Epithelial cell of esophagus (primary cell): ENCODE data around the gene LBR.
A peak's percentile ranks its signal among the peaks of the same experiment; 100 is the strongest.

Experiments used
- DNase-seq: peaks from one replicate; pipeline ENCODE4 v3.0.0; 2010; ENCODE audit warnings: low read depth
- H3K4me3 ChIP-seq: 2 replicates; pipeline ENCODE4 v1.5.1; 2011; ENCODE audit warnings: mild to moderate bottlenecking, low read length, control low read depth
- TF ChIP-seq, protein P1 (sequence below): IDR thresholded peaks from 2 replicates; pipeline ENCODE4 v1.5.1; 2011; ENCODE audit warnings: low read depth, mild to moderate bottlenecking, low read length, control low read depth, inconsistent platforms; ENCODE audit not compliant: insufficient read depth; ENCODE audit errors: missing control alignments

The LBR gene

DNA sequence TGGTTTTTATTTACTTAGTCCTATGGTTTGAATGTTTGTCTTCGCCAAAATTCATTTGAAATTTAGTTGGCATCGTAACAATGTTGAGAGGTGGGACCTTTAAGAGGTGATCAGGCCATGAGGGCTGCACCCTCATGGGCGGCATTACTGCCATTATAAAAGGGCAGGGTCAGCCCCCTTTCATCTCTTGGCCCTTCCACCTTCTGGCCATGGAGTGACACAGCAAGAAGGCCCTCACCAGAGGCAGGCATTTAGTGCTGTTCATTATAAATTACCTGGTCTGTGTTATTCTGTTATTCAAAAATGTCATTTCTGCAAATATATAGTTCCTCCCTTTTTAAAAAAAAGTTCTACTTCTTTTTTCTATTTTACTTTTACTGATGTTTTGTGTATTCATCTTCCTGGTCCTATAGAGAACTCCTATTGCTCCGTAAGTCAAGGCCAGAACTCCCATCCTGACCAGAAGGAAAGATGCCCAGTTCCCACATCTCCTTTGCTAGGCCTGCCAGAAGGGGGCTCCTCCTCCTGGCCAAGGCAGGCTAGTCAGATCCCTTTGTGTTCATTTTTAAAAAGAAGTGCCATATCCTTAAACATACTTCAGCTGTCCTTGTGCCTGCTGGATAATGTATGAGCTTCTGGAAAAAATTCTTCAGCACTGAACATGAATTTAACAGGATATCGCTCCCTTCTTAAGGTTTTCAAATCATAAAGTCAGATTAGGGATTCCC, 10.0 kb upstream of the LBR start:
- DNase-seq: peak; percentile 36
- TF ChIP-seq, protein P1, sequence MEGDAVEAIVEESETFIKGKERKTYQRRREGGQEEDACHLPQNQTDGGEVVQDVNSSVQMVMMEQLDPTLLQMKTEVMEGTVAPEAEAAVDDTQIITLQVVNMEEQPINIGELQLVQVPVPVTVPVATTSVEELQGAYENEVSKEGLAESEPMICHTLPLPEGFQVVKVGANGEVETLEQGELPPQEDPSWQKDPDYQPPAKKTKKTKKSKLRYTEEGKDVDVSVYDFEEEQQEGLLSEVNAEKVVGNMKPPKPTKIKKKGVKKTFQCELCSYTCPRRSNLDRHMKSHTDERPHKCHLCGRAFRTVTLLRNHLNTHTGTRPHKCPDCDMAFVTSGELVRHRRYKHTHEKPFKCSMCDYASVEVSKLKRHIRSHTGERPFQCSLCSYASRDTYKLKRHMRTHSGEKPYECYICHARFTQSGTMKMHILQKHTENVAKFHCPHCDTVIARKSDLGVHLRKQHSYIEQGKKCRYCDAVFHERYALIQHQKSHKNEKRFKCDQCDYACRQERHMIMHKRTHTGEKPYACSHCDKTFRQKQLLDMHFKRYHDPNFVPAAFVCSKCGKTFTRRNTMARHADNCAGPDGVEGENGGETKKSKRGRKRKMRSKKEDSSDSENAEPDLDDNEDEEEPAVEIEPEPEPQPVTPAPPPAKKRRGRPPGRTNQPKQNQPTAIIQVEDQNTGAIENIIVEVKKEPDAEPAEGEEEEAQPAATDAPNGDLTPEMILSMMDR: peak; percentile 54
- no peak overlapping the region for H3K4me3 ChIP-seq

DNA sequence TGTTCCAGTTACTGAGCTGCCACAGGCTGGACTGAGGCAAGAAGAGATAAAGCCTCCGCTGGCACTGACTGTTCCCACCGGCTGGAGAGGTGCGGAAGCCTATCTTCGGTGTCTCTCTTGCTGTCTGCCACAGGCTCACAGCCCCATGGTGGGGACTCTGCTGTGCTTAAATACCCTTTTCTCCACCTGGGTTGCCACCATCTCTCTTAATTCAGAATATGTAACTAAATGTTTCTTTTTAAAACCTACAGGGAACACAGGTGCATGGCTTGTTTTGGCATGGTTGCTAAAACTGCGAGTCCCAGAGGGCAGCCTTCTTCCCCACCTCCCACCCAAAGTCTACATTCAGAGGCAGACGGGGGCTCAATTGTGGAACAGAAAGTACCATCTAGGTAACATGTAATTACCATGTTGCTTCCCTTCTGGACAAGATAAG, 8.1 kb upstream of the LBR start:
- no peak for DNase-seq
- TF ChIP-seq, protein P1: no peak
- H3K4me3 ChIP-seq: no peak overlapping the region

DNA sequence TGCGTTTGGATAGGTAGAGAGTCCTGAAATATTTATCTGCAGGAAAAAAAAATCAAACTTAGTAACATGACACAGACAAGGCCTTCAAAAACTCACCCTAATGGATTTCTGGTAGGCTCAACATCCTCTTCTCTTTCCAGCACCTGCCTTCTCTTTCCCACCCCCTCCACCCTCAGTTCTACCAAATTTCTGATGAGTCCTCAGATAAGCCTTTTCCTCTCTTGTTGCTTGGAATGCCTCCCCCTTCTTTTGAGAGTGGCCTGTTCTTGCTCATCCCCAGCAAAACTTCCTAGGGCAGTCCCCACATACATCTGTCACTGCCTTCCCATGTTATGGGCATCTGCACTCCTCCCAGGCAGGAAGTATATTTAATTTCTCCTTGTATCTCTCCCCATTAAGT, 7.6 kb upstream of the LBR start:
- no peak for DNase-seq
- no peak overlapping the region for H3K4me3 ChIP-seq
- TF ChIP-seq, protein P1: no peak

DNA sequence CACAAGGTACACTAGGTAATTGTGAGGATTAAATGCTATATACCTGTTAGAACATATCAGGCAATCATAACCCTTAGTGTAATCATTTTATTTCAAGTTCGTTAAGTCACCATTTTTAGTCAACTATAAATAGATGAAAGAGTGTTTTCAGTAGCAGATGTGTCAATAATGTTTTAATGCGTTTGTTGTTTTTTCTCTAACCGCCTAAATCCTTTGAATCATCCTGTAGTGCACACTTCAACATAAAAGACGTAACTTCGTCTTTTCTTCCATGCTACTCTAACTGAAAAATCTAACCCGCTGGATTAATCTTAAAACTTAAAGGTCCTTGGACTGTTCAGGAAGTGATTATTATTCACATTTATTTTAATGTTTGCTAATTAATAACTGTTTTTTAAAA, 7.2 kb upstream of the LBR start:
- no peak for DNase-seq
- TF ChIP-seq, protein P1: no peak

DNA sequence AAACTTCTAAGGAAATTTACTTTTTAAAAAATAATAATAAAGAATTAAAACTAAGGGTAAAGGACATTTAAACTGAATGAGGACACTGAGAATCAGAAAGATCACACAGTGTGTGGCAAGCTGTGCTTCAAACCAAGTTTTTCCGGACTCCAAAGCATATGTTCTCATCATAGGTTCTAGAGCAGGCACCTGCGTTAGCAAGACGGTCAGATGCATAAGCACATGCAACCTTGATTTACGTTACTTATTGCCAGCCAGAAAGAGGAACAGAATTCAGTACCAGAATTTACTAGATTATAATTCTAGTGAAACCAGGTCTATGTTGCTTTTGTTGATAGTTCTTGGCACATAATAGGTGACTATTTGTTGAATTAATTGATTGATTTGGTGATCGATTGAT, 6.2 kb upstream of the LBR start:
- TF ChIP-seq, protein P1: no peak
- H3K4me3 ChIP-seq: no peak overlapping the region
- DNase-seq: no peak

More for the DNA sequence above, 7.2 kb upstream of the LBR start:
- no peak overlapping the region for H3K4me3 ChIP-seq

DNA sequence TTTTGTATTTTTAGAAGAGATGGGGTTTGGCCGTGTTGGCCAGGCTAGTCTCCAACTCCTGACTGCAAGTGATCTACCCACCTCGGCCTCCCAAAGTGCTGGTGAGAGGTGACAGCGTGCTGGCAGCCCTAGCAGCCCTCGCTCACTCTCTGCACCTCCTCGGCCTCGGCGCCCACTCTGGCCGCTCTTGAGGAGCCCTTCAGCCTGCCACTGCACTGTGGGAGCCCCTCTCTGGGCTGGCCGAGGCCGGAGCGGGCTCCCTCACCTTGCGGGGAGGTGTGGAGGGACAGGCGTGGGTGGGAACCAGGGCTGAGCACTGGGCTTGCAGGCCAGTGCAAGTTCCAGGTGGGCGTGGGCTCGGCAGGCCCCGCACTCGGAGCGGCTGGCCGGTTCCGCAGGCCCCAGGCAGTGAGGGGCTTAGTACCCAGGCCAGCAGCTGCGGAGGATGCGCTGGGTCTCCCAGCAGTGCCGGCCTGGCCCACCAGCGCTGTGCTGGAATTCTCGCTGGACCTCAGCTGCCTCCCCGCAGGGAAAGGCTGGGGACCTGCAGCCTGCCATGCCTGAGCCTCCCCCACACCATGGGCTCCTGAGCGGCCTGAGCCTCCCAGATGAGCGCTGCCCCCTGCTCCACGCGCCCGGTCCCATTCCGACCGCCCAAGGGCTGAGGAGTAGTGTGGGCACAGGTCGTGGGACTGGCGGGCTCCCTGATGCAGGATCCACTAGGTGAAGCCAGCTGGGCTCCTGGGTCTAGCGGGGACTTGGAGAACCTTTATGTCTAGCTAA, 3.4 kb upstream of the LBR start:
- TF ChIP-seq, protein P1: no peak
- H3K4me3 ChIP-seq: no peak overlapping the region
- no peak for DNase-seq
